NCI-H748 (cell line): Measurements from ENCODE around the gene GALC.
"Not testable (repeated sequence)": the region's sequence is repeated elsewhere in the genome, so short reads cannot be mapped to it uniquely, and the experiment has no call there.

Experiments used
- DNase-seq: peaks from one replicate; lab custom pipeline; 2025; ENCODE audit not compliant: unreplicated experiment; lab: John Stamatoyannopoulos, UW

GALC gene

GRCh38 chr14:87992718-87993628 lies at the start of gene GALC:
GALC (minus strand) TSS chr14:87993182; CDS start chr14:87993164, 18 bp downstream.
- peak; percentile 97 for DNase-seq

- no peak for DNase-seq
Measured at GRCh38 chr14:88040146-88040545, 47.2 kb upstream of the GALC start.

- DNase-seq = no peak
Measured at GRCh38 chr14:88039197-88039596, 46.2 kb upstream of the GALC start.

GRCh38 chr14:88037325-88037724 lies 44.3 kb upstream of the GALC start:
- no peak for DNase-seq

- DNase-seq = no peak
Measured at GRCh38 chr14:88036422-88036821, 43.4 kb upstream of the GALC start.

GRCh38 chr14:88034076-88034475 lies 41.1 kb upstream of the GALC start:
- no peak for DNase-seq

- DNase-seq = no peak
Measured at GRCh38 chr14:88032373-88032772, 39.4 kb upstream of the GALC start.

GRCh38 chr14:88030892-88031291 lies 37.9 kb upstream of the GALC start:
- no peak for DNase-seq

GRCh38 chr14:88030079-88030478 lies 37.1 kb upstream of the GALC start:
- DNase-seq = no peak

- DNase-seq = peak; percentile 14
Measured at GRCh38 chr14:88029500-88029899, 36.5 kb upstream of the GALC start.

- DNase-seq = no peak
Measured at GRCh38 chr14:88026890-88027289, 33.9 kb upstream of the GALC start.

- no peak for DNase-seq
Measured at GRCh38 chr14:88025313-88025712, 32.3 kb upstream of the GALC start.

GRCh38 chr14:88024252-88025086 lies 31.5 kb upstream of the GALC start:
- DNase-seq = not testable (repeated sequence)

- DNase-seq = no peak
Measured at GRCh38 chr14:88023658-88024187, 30.7 kb upstream of the GALC start.

- DNase-seq = no peak
Measured at GRCh38 chr14:88017535-88017934, 24.6 kb upstream of the GALC start.

- no peak for DNase-seq
Measured at GRCh38 chr14:88016768-88017167, 23.8 kb upstream of the GALC start.

GRCh38 chr14:88013750-88014349 lies 20.9 kb upstream of the GALC start:
- peak; percentile 89 for DNase-seq

- no peak for DNase-seq
Measured at GRCh38 chr14:88012495-88012894, 19.5 kb upstream of the GALC start.

- DNase-seq = no peak
Measured at GRCh38 chr14:88010331-88010730, 17.3 kb upstream of the GALC start.

GRCh38 chr14:88009486-88009885 lies 16.5 kb upstream of the GALC start:
- DNase-seq = no peak

- DNase-seq = no peak
Measured at GRCh38 chr14:88008039-88008742, 15.2 kb upstream of the GALC start.
